ENCODE measurements around the gene GPC3. TPM values are rescaled to one million over a fixed set of nuclear protein-coding genes. Genes with fewer than 3 reads are reported as not detected.

GPC3 gene
- total and polyA plus RNA-seq, 8 donors: 0.46 to 137 (median 4.4) TPM

DNA sequence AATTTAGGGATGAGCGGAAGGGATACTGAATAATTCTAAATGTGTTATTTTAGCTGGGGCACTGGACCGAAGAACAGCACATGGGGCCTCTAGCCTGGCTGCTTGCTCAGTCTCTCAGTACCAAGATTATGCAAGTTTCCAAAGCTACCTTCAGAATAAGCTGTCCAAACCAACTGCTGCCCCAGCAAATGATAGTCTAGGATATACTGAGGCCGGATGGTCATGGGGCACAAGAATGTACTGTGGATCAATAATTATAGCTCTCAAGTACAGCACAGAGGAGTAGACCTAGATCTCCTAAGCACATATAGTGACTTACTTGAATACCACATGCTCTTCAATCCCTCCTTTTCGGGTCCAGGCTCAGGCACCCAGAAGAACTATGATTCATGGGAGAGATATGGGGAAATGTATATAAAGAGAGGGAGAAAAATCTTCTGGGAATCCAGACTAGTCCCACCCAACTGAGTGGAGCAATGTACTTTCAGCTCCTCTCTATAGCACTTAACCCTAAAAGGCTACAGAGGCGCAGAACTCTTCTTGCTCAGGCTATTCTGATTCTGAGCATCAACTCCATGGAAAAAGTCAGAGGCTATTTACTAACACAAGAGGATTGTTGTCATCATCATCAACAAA, 409.8 kb downstream of the GPC3 start:
- peaks cover 0 to 3% (median 0%) of the 10 kb centered on the region in 3 donors for H3K27me3 ChIP-seq
- no peaks in the 10 kb centered on the region for H3K4me1 ChIP-seq
- no peaks in the 10 kb centered on the region for H3K36me3 ChIP-seq
- no peak overlapping the region for H3K27ac ChIP-seq
- H3K4me3 ChIP-seq: no peak overlapping the region
- TF ChIP-seq, protein P1, sequence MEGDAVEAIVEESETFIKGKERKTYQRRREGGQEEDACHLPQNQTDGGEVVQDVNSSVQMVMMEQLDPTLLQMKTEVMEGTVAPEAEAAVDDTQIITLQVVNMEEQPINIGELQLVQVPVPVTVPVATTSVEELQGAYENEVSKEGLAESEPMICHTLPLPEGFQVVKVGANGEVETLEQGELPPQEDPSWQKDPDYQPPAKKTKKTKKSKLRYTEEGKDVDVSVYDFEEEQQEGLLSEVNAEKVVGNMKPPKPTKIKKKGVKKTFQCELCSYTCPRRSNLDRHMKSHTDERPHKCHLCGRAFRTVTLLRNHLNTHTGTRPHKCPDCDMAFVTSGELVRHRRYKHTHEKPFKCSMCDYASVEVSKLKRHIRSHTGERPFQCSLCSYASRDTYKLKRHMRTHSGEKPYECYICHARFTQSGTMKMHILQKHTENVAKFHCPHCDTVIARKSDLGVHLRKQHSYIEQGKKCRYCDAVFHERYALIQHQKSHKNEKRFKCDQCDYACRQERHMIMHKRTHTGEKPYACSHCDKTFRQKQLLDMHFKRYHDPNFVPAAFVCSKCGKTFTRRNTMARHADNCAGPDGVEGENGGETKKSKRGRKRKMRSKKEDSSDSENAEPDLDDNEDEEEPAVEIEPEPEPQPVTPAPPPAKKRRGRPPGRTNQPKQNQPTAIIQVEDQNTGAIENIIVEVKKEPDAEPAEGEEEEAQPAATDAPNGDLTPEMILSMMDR (IDR thresholded peaks at IDR 0.05): no peak
- TF ChIP-seq EP300 (IDR thresholded peaks at IDR 0.05) (no peak), POLR2AphosphoS5 (IDR thresholded peaks at IDR 0.05) (no peak), POLR2A (IDR thresholded peaks at IDR 0.05) (no peak)
- no peak for DNase-seq
- WGBS, 5 donors: 84 to 95% (median 93%) methylated on average over 5 of the region's 5 CpGs
- intact Hi-C loops (cut with DNase I; ENCODE audit: low total_unique reads): no loop called here
- peaks cover 0 to 11% (median 3%) of the 10 kb centered on the region in 4 donors for H3K9me3 ChIP-seq

GRCh38 chrX:133574716-133575115, 410.7 kb downstream of the GPC3 start:
- Histone ChIP-seq H3K4me3 (no peak overlapping the region), H3K27ac (no peak overlapping the region), H3K9me3 (peaks cover 0 to 11% (median 3%) of the 10 kb centered on the region in 4 donors), H3K4me1 (no peaks in the 10 kb centered on the region), H3K27me3 (peaks cover 0 to 3% (median 0%) of the 10 kb centered on the region in 3 donors), H3K36me3 (no peaks in the 10 kb centered on the region)
- TF ChIP-seq EP300 (IDR thresholded peaks at IDR 0.05) (no peak), POLR2AphosphoS5 (IDR thresholded peaks at IDR 0.05) (no peak), POLR2A (IDR thresholded peaks at IDR 0.05) (no peak)
- TF ChIP-seq, protein P1 (IDR thresholded peaks at IDR 0.05): no peak
- intact Hi-C loops (cut with DNase I; ENCODE audit: low total_unique reads): no loop called here
- DNase-seq: no peak
- WGBS, 5 donors: 80 to 94% (median 89%) methylated on average over 2 of the region's 2 CpGs

GRCh38 chrX:133570549-133570948, 414.8 kb downstream of the GPC3 start:
- Histone ChIP-seq H3K27me3 (no peaks in the 10 kb centered on the region), H3K4me1 (no peaks in the 10 kb centered on the region), H3K9me3 (peaks cover 0 to 11% (median 3%) of the 10 kb centered on the region in 4 donors), H3K4me3 (no peak overlapping the region), H3K27ac (no peak overlapping the region), H3K36me3 (no peaks in the 10 kb centered on the region)
- WGBS, 5 donors: 46 to 92% (median 60%) methylated on average over 1 of the region's 1 CpG
- no peak for TF ChIP-seq POLR2AphosphoS5 (IDR thresholded peaks at IDR 0.05)
- no peak for DNase-seq
- intact Hi-C loops (cut with DNase I; ENCODE audit: low total_unique reads): no loop called here

- H3K4me3 ChIP-seq: no peak overlapping the region
- intact Hi-C loops (cut with DNase I; ENCODE audit: low total_unique reads): no loop called here
- H3K27me3 ChIP-seq: no peaks in the 10 kb centered on the region
- TF ChIP-seq, protein P1 (IDR thresholded peaks at IDR 0.05): no peak
- TF ChIP-seq POLR2AphosphoS5 (IDR thresholded peaks at IDR 0.05) (no peak), EP300 (IDR thresholded peaks at IDR 0.05) (no peak)
- H3K9me3 ChIP-seq: peaks cover 0 to 11% (median 3%) of the 10 kb centered on the region in 4 donors
- DNase-seq: no peak
- no peaks in the 10 kb centered on the region for H3K36me3 ChIP-seq
- no peaks in the 10 kb centered on the region for H3K4me1 ChIP-seq
- no peak overlapping the region for H3K27ac ChIP-seq
Measured at GRCh38 chrX:133569217-133569616, 416.2 kb downstream of the GPC3 start.

- Histone ChIP-seq H3K4me1 (no peaks in the 10 kb centered on the region), H3K9me3 (peaks cover 0 to 7% (median 2%) of the 10 kb centered on the region in 4 donors), H3K27ac (no peak overlapping the region), H3K4me3 (no peak overlapping the region), H3K27me3 (no peaks in the 10 kb centered on the region), H3K36me3 (no peaks in the 10 kb centered on the region)
- TF ChIP-seq POLR2A (IDR thresholded peaks at IDR 0.05): no peak
- TF ChIP-seq EP300 (IDR thresholded peaks at IDR 0.05): no peak
- no peak for TF ChIP-seq POLR2AphosphoS5 (IDR thresholded peaks at IDR 0.05)
- TF ChIP-seq, protein P1 (IDR thresholded peaks at IDR 0.05): no peak
- WGBS, 5 donors: 0 to 95% (median 92%) methylated on average over 1 of the region's 1 CpG
- intact Hi-C loops (cut with DNase I; ENCODE audit: low total_unique reads): no loop called here
- DNase-seq: no peak
Measured at GRCh38 chrX:133568109-133568508, 417.3 kb downstream of the GPC3 start.

Measured in stomach (tissue), 9 donors.